SK-N-MC (cell line): Measurements from ENCODE around the gene NEK4.

ENCODE experiments used
- EZH2 ChIP-seq: fragments of 200-600 bp; sonication (generic); IDR thresholded peaks from one replicate; pipeline ENCODE4 v1.6.1; 2017; ENCODE audit warnings: antibody characterized with exemption
- FOXP2 ChIP-seq: optimal IDR thresholded peaks from 2 replicates; pipeline ENCODE3; 2011; ENCODE audit warnings: mild to moderate bottlenecking, moderate library complexity; ENCODE audit not compliant: insufficient read depth; ENCODE audit errors: extremely low read length, control extremely low read depth
- POLR2AphosphoS5 ChIP-seq: IDR thresholded peaks from 2 replicates; pipeline ENCODE4 v1.6.1; 2012; ENCODE audit warnings: mild to moderate bottlenecking, low read depth, low read length, borderline replicate concordance

- TF ChIP-seq POLR2AphosphoS5 (no peak), EZH2 (no peak), FOXP2 (no peak)
These were observed 99.1 kb downstream of the NEK4 start for GRCh38 chr3:52671676-52672075.
